H9 (cell line): ENCODE data around the gene GPR137. TPM values are rescaled to one million over a fixed set of nuclear protein-coding genes. Genes with fewer than 3 reads are reported as not detected.
A peak's percentile ranks its signal among the peaks of the same experiment; 100 is the strongest.

Experiments
- DNase-seq: peaks from one replicate; pipeline ENCODE4 v3.0.0-alpha.2; 2017
- H2AFZ ChIP-seq: one replicate; pipeline ENCODE4 v1.6.1; 2013; ENCODE audit warnings: mild to moderate bottlenecking, low read length, control low read depth, moderate library complexity
- H2AK5ac ChIP-seq: 2 replicates; pipeline ENCODE4 v1.6.1; 2013; ENCODE audit warnings: low read length, control low read depth, mixed read lengths; ENCODE audit not compliant: insufficient read length
- H2BK120ac ChIP-seq: one replicate; pipeline ENCODE4 v1.6.1; 2013; ENCODE audit warnings: low read depth, mild to moderate bottlenecking, low read length, control low read depth, inconsistent platforms; ENCODE audit not compliant: poor library complexity, severe bottlenecking
- H2BK12ac ChIP-seq: 2 replicates; pipeline ENCODE4 v1.6.1; 2013; ENCODE audit warnings: low read length, control low read depth, mixed read lengths, low read depth; ENCODE audit not compliant: insufficient read length
- H2BK15ac ChIP-seq: 2 replicates; pipeline ENCODE4 v1.6.1; 2013; ENCODE audit warnings: low read depth, low read length, control low read depth
- H2BK20ac ChIP-seq: one replicate; pipeline ENCODE4 v1.6.1; 2013; ENCODE audit warnings: low read depth, mild to moderate bottlenecking, low read length, control low read depth, inconsistent platforms; ENCODE audit not compliant: poor library complexity, severe bottlenecking
- H2BK5ac ChIP-seq: 2 replicates; pipeline ENCODE4 v1.6.1; 2013; ENCODE audit warnings: low read length, control low read depth, mixed read lengths; ENCODE audit not compliant: insufficient read length
- H3K14ac ChIP-seq: 2 replicates; pipeline ENCODE4 v1.6.1; 2013; ENCODE audit warnings: low read length, control low read depth; ENCODE audit not compliant: insufficient read depth
- H3K18ac ChIP-seq: 2 replicates; pipeline ENCODE4 v1.6.1; 2013; ENCODE audit warnings: low read depth, mild to moderate bottlenecking, mixed read lengths, low read length, control low read depth; ENCODE audit not compliant: insufficient read length
- H3K23ac ChIP-seq: 2 replicates; pipeline ENCODE4 v1.6.1; 2013; ENCODE audit warnings: low read length, control low read depth, mixed read lengths, low read depth; ENCODE audit not compliant: insufficient read length
- H3K23me2 ChIP-seq: 2 replicates; pipeline ENCODE4 v1.6.1; 2013; ENCODE audit warnings: low read depth, mild to moderate bottlenecking, mixed read lengths, low read length, control low read depth; ENCODE audit not compliant: insufficient read length, poor library complexity, severe bottlenecking
- H3K27ac ChIP-seq: 2 replicates; pipeline ENCODE4 v1.5.1; 2013; ENCODE audit warnings: low read length, control low read depth, mixed read lengths, low read depth; ENCODE audit not compliant: insufficient read length
- H3K27me3 ChIP-seq: 2 replicates; pipeline ENCODE4 v1.6.1; 2013; ENCODE audit warnings: low read length, control low read depth, inconsistent platforms; ENCODE audit not compliant: insufficient read depth
- H3K4ac ChIP-seq: 2 replicates; pipeline ENCODE4 v1.6.1; 2013; ENCODE audit warnings: low read depth, mild to moderate bottlenecking, control low read depth, inconsistent platforms, low read length, moderate library complexity
- H3K4me1 ChIP-seq: 2 replicates; pipeline ENCODE4 v1.6.1; 2013; ENCODE audit warnings: low read length, control low read depth, inconsistent platforms; ENCODE audit not compliant: insufficient read depth
- H3K4me2 ChIP-seq: 2 replicates; pipeline ENCODE4 v1.6.1; 2013; ENCODE audit warnings: low read length, control low read depth, mixed read lengths; ENCODE audit not compliant: insufficient read length, insufficient read depth
- H3K56ac ChIP-seq: 2 replicates; pipeline ENCODE4 v1.6.1; 2013; ENCODE audit warnings: low read depth, mild to moderate bottlenecking, mixed read lengths, low read length, control low read depth; ENCODE audit not compliant: insufficient read length
- H3K79me1 ChIP-seq: 2 replicates; pipeline ENCODE4 v1.6.1; 2013; ENCODE audit warnings: low read depth, mild to moderate bottlenecking, moderate library complexity, low read length, control low read depth, inconsistent platforms; ENCODE audit not compliant: insufficient read depth, poor library complexity, severe bottlenecking
- H3K79me2 ChIP-seq: 2 replicates; pipeline ENCODE4 v1.6.1; 2013; ENCODE audit warnings: low read length, control low read depth, inconsistent platforms; ENCODE audit not compliant: insufficient read depth
- H3K9ac ChIP-seq: 2 replicates; pipeline ENCODE4 v1.6.1; 2013; ENCODE audit warnings: low read length, control low read depth, mixed read lengths; ENCODE audit not compliant: insufficient read length; ENCODE audit errors: extremely low read depth
- H3K9me3 ChIP-seq: one replicate; pipeline ENCODE4 v1.6.1; 2013; ENCODE audit warnings: low read depth, low read length, inconsistent platforms; ENCODE audit not compliant: control insufficient read depth
- H3T11ph ChIP-seq: one replicate; pipeline ENCODE4 v1.6.1; 2013; ENCODE audit warnings: mild to moderate bottlenecking, low read length, control low read depth, inconsistent platforms
- H4K20me1 ChIP-seq: one replicate; pipeline ENCODE4 v1.6.1; 2013; ENCODE audit not compliant: control insufficient read depth, insufficient read length, insufficient read depth
- H4K5ac ChIP-seq: 2 replicates; pipeline ENCODE4 v1.6.1; 2013; ENCODE audit warnings: low read depth, mild to moderate bottlenecking, mixed read lengths, low read length, control low read depth; ENCODE audit not compliant: insufficient read length
- H4K8ac ChIP-seq: replicated peaks from 2 replicates; pipeline ENCODE4 v1.6.1; 2013; ENCODE audit warnings: low read length, control low read depth, mixed read lengths, low read depth; ENCODE audit not compliant: insufficient read length
- H4K91ac ChIP-seq: 2 replicates; pipeline ENCODE4 v1.6.1; 2013; ENCODE audit warnings: low read depth, mild to moderate bottlenecking, moderate library complexity, mixed read lengths, low read length, control low read depth; ENCODE audit not compliant: insufficient read length
- H3K27ac Mint-ChIP-seq, 3 experiments: 2 replicates in 2 of 3; 3 replicates in 1 of 3; pipeline ENCODE4 v1.8.0; 2020 to 2021; ENCODE audit warnings: mixed read lengths in 3 of 3, mild to moderate bottlenecking in 1 of 3, moderate library complexity in 1 of 3
- H3K27me3 Mint-ChIP-seq: 2 replicates; pipeline ENCODE4 v1.8.0; 2021; ENCODE audit warnings: low read depth, mild to moderate bottlenecking, moderate library complexity, mixed read lengths
- H3K36me3 Mint-ChIP-seq, 3 experiments: 2 replicates in 2 of 3; 3 replicates in 1 of 3; pipeline ENCODE4 v1.8.0; 2020 to 2021; ENCODE audit warnings: low read depth in 3 of 3, mixed read lengths in 3 of 3; ENCODE audit not compliant: insufficient read depth in 1 of 3
- H3K4me1 Mint-ChIP-seq, 2 experiments: 2 replicates each; pipeline ENCODE4 v1.8.0; 2020; ENCODE audit warnings: mixed read lengths in 2 of 2
- H3K4me3 Mint-ChIP-seq, 2 experiments: 2 replicates in 1 of 2; 3 replicates in 1 of 2; pipeline ENCODE4 v1.8.0; 2020 to 2021; ENCODE audit warnings: mild to moderate bottlenecking in 2 of 2, mixed read lengths in 2 of 2, moderate library complexity in 1 of 2
- H3K9me3 Mint-ChIP-seq, 2 experiments: 2 replicates in 1 of 2; 3 replicates in 1 of 2; pipeline ENCODE4 v1.8.0; 2020; ENCODE audit warnings: mild to moderate bottlenecking in 2 of 2, mixed read lengths in 2 of 2, moderate library complexity in 1 of 2
- WGBS: extraction: QIAGEN DNeasy Blood & Tissue Kit; methylation state at CpG from one replicate; pipeline ENCODE4 v1.1.7; 2013; ENCODE audit warnings: missing lambda C conversion rate, low lambda C conversion rate, mixed read lengths; ENCODE audit not compliant: insufficient read length; ENCODE audit errors: extremely low coverage; 5-methylcytosine and 5-hydroxymethylcytosine counted together
- total RNA-seq: library from RNA; stranded (reverse); gene quantifications from 2 replicates; pipeline ENCODE4 v1.2.1, GENCODE V29; 2021
- TF ChIP-seq, protein P1 (sequence below): fragments of 200-600 bp; sonication (generic); conservative IDR thresholded peaks from 3 replicates; pipeline ENCODE4 v1.8.0; 2021; ENCODE audit warnings: antibody characterized with exemption, mild to moderate bottlenecking

The GPR137 gene
- total RNA-seq, 1 experiment from 2014 or later = 39.6 TPM

GRCh38 chr11:64268893-64269539 is 16.6 kb upstream of the GPR137 start:
- peaks cover 15% of the 10 kb centered on the region for H3K23me2 ChIP-seq
- H2BK15ac ChIP-seq = no peak overlapping the region
- H3K27ac Mint-ChIP-seq = peak overlapping the region in 2 of 3 experiments; percentile 95 to 96; a peak in 4 of 7 replicates
- no peak overlapping the region for H3T11ph ChIP-seq
- peak overlapping the region; percentile 42 for H3K9ac ChIP-seq
- no peaks in the 10 kb centered on the region for H3K27me3 ChIP-seq
- no peaks in the 10 kb centered on the region for H3K4me1 ChIP-seq
- H2AFZ ChIP-seq = no peak overlapping the region
- peaks cover 16 to 37% (median 27%) of the 10 kb centered on the region in 3 experiments; a peak in 6 of 7 replicates for H3K36me3 Mint-ChIP-seq
- no CpG with 5 or more reads among the region's 34 CpGs for WGBS
- peak overlapping the region; percentile 29 for H3K4me2 ChIP-seq
- TF ChIP-seq, protein P1, sequence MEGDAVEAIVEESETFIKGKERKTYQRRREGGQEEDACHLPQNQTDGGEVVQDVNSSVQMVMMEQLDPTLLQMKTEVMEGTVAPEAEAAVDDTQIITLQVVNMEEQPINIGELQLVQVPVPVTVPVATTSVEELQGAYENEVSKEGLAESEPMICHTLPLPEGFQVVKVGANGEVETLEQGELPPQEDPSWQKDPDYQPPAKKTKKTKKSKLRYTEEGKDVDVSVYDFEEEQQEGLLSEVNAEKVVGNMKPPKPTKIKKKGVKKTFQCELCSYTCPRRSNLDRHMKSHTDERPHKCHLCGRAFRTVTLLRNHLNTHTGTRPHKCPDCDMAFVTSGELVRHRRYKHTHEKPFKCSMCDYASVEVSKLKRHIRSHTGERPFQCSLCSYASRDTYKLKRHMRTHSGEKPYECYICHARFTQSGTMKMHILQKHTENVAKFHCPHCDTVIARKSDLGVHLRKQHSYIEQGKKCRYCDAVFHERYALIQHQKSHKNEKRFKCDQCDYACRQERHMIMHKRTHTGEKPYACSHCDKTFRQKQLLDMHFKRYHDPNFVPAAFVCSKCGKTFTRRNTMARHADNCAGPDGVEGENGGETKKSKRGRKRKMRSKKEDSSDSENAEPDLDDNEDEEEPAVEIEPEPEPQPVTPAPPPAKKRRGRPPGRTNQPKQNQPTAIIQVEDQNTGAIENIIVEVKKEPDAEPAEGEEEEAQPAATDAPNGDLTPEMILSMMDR = no peak
- no peaks in the 10 kb centered on the region for H3K79me1 ChIP-seq
- peak overlapping the region; percentile 68 for H3K18ac ChIP-seq
- H2AK5ac ChIP-seq = no peak overlapping the region
- peak overlapping the region; percentile 24 for H2BK120ac ChIP-seq
- no peak overlapping the region for H3K23ac ChIP-seq
- no peak overlapping the region for H2BK5ac ChIP-seq
- H2BK20ac ChIP-seq = no peak overlapping the region
- H3K79me2 ChIP-seq = no peaks in the 10 kb centered on the region
- H3K27me3 Mint-ChIP-seq = no peaks in the 10 kb centered on the region; the same call in none of the 2 replicates
- no peak overlapping the region for H4K5ac ChIP-seq
- no peak overlapping the region for H4K91ac ChIP-seq
- peak; percentile 80 for DNase-seq
- peaks cover 21 to 23% of the 10 kb centered on the region in 2 experiments for H3K4me1 Mint-ChIP-seq
- H3K9me3 ChIP-seq = no peaks in the 10 kb centered on the region
- no peaks in the 10 kb centered on the region for H3K9me3 Mint-ChIP-seq
- H4K8ac ChIP-seq = no peak overlapping the region
- no peak overlapping the region for H3K27ac ChIP-seq
- H3K4me3 Mint-ChIP-seq = peak overlapping the region; percentile 97 to 99
- H3K14ac ChIP-seq = peak overlapping the region; percentile 32; the same call in 1 of the 2 replicates
- no peak overlapping the region for H3K4ac ChIP-seq
- no peak overlapping the region for H2BK12ac ChIP-seq
- no peak overlapping the region for H3K56ac ChIP-seq
- H4K20me1 ChIP-seq = peaks cover 2% of the 10 kb centered on the region
